H9 (cell line): ENCODE data around the gene SORCS2. TPM values are rescaled to one million over a fixed set of nuclear protein-coding genes. Genes with fewer than 3 reads are reported as not detected.

ENCODE experiments used
- DNase-seq: peaks from one replicate; pipeline ENCODE4 v3.0.0-alpha.2; 2017
- H2AFZ ChIP-seq: one replicate; pipeline ENCODE4 v1.6.1; 2013; ENCODE audit warnings: mild to moderate bottlenecking, low read length, control low read depth, moderate library complexity
- H2AK5ac ChIP-seq: 2 replicates; pipeline ENCODE4 v1.6.1; 2013; ENCODE audit warnings: low read length, control low read depth, mixed read lengths; ENCODE audit not compliant: insufficient read length
- H2BK120ac ChIP-seq: one replicate; pipeline ENCODE4 v1.6.1; 2013; ENCODE audit warnings: low read depth, mild to moderate bottlenecking, low read length, control low read depth, inconsistent platforms; ENCODE audit not compliant: poor library complexity, severe bottlenecking
- H2BK12ac ChIP-seq: 2 replicates; pipeline ENCODE4 v1.6.1; 2013; ENCODE audit warnings: low read length, control low read depth, mixed read lengths, low read depth; ENCODE audit not compliant: insufficient read length
- H2BK15ac ChIP-seq: 2 replicates; pipeline ENCODE4 v1.6.1; 2013; ENCODE audit warnings: low read depth, low read length, control low read depth
- H2BK20ac ChIP-seq: one replicate; pipeline ENCODE4 v1.6.1; 2013; ENCODE audit warnings: low read depth, mild to moderate bottlenecking, low read length, control low read depth, inconsistent platforms; ENCODE audit not compliant: poor library complexity, severe bottlenecking
- H2BK5ac ChIP-seq: 2 replicates; pipeline ENCODE4 v1.6.1; 2013; ENCODE audit warnings: low read length, control low read depth, mixed read lengths; ENCODE audit not compliant: insufficient read length
- H3K14ac ChIP-seq: 2 replicates; pipeline ENCODE4 v1.6.1; 2013; ENCODE audit warnings: low read length, control low read depth; ENCODE audit not compliant: insufficient read depth
- H3K18ac ChIP-seq: 2 replicates; pipeline ENCODE4 v1.6.1; 2013; ENCODE audit warnings: low read depth, mild to moderate bottlenecking, mixed read lengths, low read length, control low read depth; ENCODE audit not compliant: insufficient read length
- H3K23ac ChIP-seq: 2 replicates; pipeline ENCODE4 v1.6.1; 2013; ENCODE audit warnings: low read length, control low read depth, mixed read lengths, low read depth; ENCODE audit not compliant: insufficient read length
- H3K23me2 ChIP-seq: 2 replicates; pipeline ENCODE4 v1.6.1; 2013; ENCODE audit warnings: low read depth, mild to moderate bottlenecking, mixed read lengths, low read length, control low read depth; ENCODE audit not compliant: insufficient read length, poor library complexity, severe bottlenecking
- H3K27ac ChIP-seq: 2 replicates; pipeline ENCODE4 v1.5.1; 2013; ENCODE audit warnings: low read length, control low read depth, mixed read lengths, low read depth; ENCODE audit not compliant: insufficient read length
- H3K27me3 ChIP-seq: 2 replicates; pipeline ENCODE4 v1.6.1; 2013; ENCODE audit warnings: low read length, control low read depth, inconsistent platforms; ENCODE audit not compliant: insufficient read depth
- H3K4ac ChIP-seq: 2 replicates; pipeline ENCODE4 v1.6.1; 2013; ENCODE audit warnings: low read depth, mild to moderate bottlenecking, control low read depth, inconsistent platforms, low read length, moderate library complexity
- H3K4me1 ChIP-seq: 2 replicates; pipeline ENCODE4 v1.6.1; 2013; ENCODE audit warnings: low read length, control low read depth, inconsistent platforms; ENCODE audit not compliant: insufficient read depth
- H3K4me2 ChIP-seq: 2 replicates; pipeline ENCODE4 v1.6.1; 2013; ENCODE audit warnings: low read length, control low read depth, mixed read lengths; ENCODE audit not compliant: insufficient read length, insufficient read depth
- H3K56ac ChIP-seq: 2 replicates; pipeline ENCODE4 v1.6.1; 2013; ENCODE audit warnings: low read depth, mild to moderate bottlenecking, mixed read lengths, low read length, control low read depth; ENCODE audit not compliant: insufficient read length
- H3K79me1 ChIP-seq: 2 replicates; pipeline ENCODE4 v1.6.1; 2013; ENCODE audit warnings: low read depth, mild to moderate bottlenecking, moderate library complexity, low read length, control low read depth, inconsistent platforms; ENCODE audit not compliant: insufficient read depth, poor library complexity, severe bottlenecking
- H3K79me2 ChIP-seq: 2 replicates; pipeline ENCODE4 v1.6.1; 2013; ENCODE audit warnings: low read length, control low read depth, inconsistent platforms; ENCODE audit not compliant: insufficient read depth
- H3K9ac ChIP-seq: 2 replicates; pipeline ENCODE4 v1.6.1; 2013; ENCODE audit warnings: low read length, control low read depth, mixed read lengths; ENCODE audit not compliant: insufficient read length; ENCODE audit errors: extremely low read depth
- H3K9me3 ChIP-seq: one replicate; pipeline ENCODE4 v1.6.1; 2013; ENCODE audit warnings: low read depth, low read length, inconsistent platforms; ENCODE audit not compliant: control insufficient read depth
- H3T11ph ChIP-seq: one replicate; pipeline ENCODE4 v1.6.1; 2013; ENCODE audit warnings: mild to moderate bottlenecking, low read length, control low read depth, inconsistent platforms
- H4K20me1 ChIP-seq: one replicate; pipeline ENCODE4 v1.6.1; 2013; ENCODE audit not compliant: control insufficient read depth, insufficient read length, insufficient read depth
- H4K5ac ChIP-seq: 2 replicates; pipeline ENCODE4 v1.6.1; 2013; ENCODE audit warnings: low read depth, mild to moderate bottlenecking, mixed read lengths, low read length, control low read depth; ENCODE audit not compliant: insufficient read length
- H4K8ac ChIP-seq: replicated peaks from 2 replicates; pipeline ENCODE4 v1.6.1; 2013; ENCODE audit warnings: low read length, control low read depth, mixed read lengths, low read depth; ENCODE audit not compliant: insufficient read length
- H4K91ac ChIP-seq: 2 replicates; pipeline ENCODE4 v1.6.1; 2013; ENCODE audit warnings: low read depth, mild to moderate bottlenecking, moderate library complexity, mixed read lengths, low read length, control low read depth; ENCODE audit not compliant: insufficient read length
- H3K27ac Mint-ChIP-seq, 3 experiments: 2 replicates in 2 of 3; 3 replicates in 1 of 3; pipeline ENCODE4 v1.8.0; 2020 to 2021; ENCODE audit warnings: mixed read lengths in 3 of 3, mild to moderate bottlenecking in 1 of 3, moderate library complexity in 1 of 3
- H3K27me3 Mint-ChIP-seq: 2 replicates; pipeline ENCODE4 v1.8.0; 2021; ENCODE audit warnings: low read depth, mild to moderate bottlenecking, moderate library complexity, mixed read lengths
- H3K36me3 Mint-ChIP-seq, 3 experiments: 2 replicates in 2 of 3; 3 replicates in 1 of 3; pipeline ENCODE4 v1.8.0; 2020 to 2021; ENCODE audit warnings: low read depth in 3 of 3, mixed read lengths in 3 of 3; ENCODE audit not compliant: insufficient read depth in 1 of 3
- H3K4me1 Mint-ChIP-seq, 2 experiments: 2 replicates each; pipeline ENCODE4 v1.8.0; 2020; ENCODE audit warnings: mixed read lengths in 2 of 2
- H3K4me3 Mint-ChIP-seq, 2 experiments: 2 replicates in 1 of 2; 3 replicates in 1 of 2; pipeline ENCODE4 v1.8.0; 2020 to 2021; ENCODE audit warnings: mild to moderate bottlenecking in 2 of 2, mixed read lengths in 2 of 2, moderate library complexity in 1 of 2
- H3K9me3 Mint-ChIP-seq, 2 experiments: 2 replicates in 1 of 2; 3 replicates in 1 of 2; pipeline ENCODE4 v1.8.0; 2020; ENCODE audit warnings: mild to moderate bottlenecking in 2 of 2, mixed read lengths in 2 of 2, moderate library complexity in 1 of 2
- CTCF ChIP-seq: fragments of 200-600 bp; sonication (generic); conservative IDR thresholded peaks from 3 replicates; pipeline ENCODE4 v1.8.0; 2021; ENCODE audit warnings: antibody characterized with exemption, mild to moderate bottlenecking
- WGBS: extraction: QIAGEN DNeasy Blood & Tissue Kit; methylation state at CpG from one replicate; pipeline ENCODE4 v1.1.7; 2013; ENCODE audit warnings: missing lambda C conversion rate, low lambda C conversion rate, mixed read lengths; ENCODE audit not compliant: insufficient read length; ENCODE audit errors: extremely low coverage; 5-methylcytosine and 5-hydroxymethylcytosine counted together
- total RNA-seq: library from RNA; stranded (reverse); gene quantifications from 2 replicates; pipeline ENCODE4 v1.2.1, GENCODE V29; 2021

The SORCS2 gene
- total RNA-seq, 1 experiment from 2014 or later: 0.57 TPM

DNA sequence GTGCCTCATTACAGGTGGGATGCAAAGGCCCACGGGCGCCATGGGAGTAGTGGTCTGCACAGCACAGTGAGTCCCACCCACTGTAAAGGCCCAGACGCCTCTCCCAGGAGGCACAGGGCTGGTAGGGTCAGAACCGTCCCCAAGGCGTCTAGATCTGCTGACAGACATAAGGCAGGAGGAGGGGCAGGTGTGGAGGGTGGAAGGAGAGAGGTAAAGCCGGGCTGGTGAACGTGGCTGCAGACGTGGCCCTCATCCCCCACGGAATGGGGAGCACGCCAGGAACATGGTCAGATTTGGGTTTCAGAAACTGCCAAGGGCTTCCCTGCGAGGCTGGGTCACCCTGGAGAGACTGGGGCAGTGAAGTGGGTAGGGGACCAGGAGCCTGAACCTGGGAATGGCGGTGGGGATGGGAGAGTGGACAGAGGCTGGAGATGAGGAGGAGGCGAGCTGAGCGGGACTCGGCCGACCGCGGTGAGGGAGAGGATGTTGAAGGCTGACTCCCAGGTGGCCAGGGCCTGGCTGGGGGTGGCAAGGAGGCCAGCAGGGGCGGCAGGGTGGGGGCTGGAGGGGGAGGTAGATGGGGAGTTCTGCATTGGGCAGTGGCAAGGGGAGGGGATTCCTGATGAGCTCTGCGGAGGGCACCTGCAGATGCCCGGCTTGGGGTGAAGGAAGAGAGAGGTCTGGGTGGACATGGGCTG, 562.4 kb downstream of the SORCS2 start:
- Histone ChIP-seq H4K5ac (no peak overlapping the region), H3K79me1 (no peaks in the 10 kb centered on the region), H3T11ph (no peak overlapping the region), H3K9ac (no peak overlapping the region), H2BK15ac (no peak overlapping the region), H2BK120ac (no peak overlapping the region), H3K56ac (no peak overlapping the region), H3K23ac (no peak overlapping the region), H2AK5ac (no peak overlapping the region), H2BK5ac (no peak overlapping the region), H2BK20ac (no peak overlapping the region), H3K4ac (no peak overlapping the region), H3K9me3 (no peaks in the 10 kb centered on the region), H4K8ac (no peak overlapping the region), H2BK12ac (no peak overlapping the region), H2AFZ (no peak overlapping the region), H3K4me2 (no peak overlapping the region), H3K23me2 (no peaks in the 10 kb centered on the region), H3K27me3 (no peaks in the 10 kb centered on the region), H3K79me2 (no peaks in the 10 kb centered on the region), H3K18ac (no peak overlapping the region), H3K4me1 (no peaks in the 10 kb centered on the region), H4K91ac (no peak overlapping the region), H3K14ac (no peak overlapping the region), H4K20me1 (no peaks in the 10 kb centered on the region), H3K27ac (no peak overlapping the region)
- DNase-seq: no peak
- peaks cover 30% of the 10 kb centered on the region for H3K27me3 Mint-ChIP-seq
- no peak overlapping the region; a peak in 1 of 5 replicates for H3K4me3 Mint-ChIP-seq
- H3K4me1 Mint-ChIP-seq: peaks cover 5 to 10% of the 10 kb centered on the region in 2 experiments; a peak in 2 of 4 replicates
- no CpG with 5 or more reads among the region's 21 CpGs for WGBS
- H3K36me3 Mint-ChIP-seq: no peaks in the 10 kb centered on the region
- TF ChIP-seq CTCF: no peak
- H3K9me3 Mint-ChIP-seq: no peaks in the 10 kb centered on the region
- H3K27ac Mint-ChIP-seq: no peak overlapping the region
